ENCODE measurements around the gene GPC3.
"Not testable (repeated sequence)": the region's sequence is repeated elsewhere in the genome, so short reads cannot be mapped to it uniquely, and the experiment has no call there.

DNA sequence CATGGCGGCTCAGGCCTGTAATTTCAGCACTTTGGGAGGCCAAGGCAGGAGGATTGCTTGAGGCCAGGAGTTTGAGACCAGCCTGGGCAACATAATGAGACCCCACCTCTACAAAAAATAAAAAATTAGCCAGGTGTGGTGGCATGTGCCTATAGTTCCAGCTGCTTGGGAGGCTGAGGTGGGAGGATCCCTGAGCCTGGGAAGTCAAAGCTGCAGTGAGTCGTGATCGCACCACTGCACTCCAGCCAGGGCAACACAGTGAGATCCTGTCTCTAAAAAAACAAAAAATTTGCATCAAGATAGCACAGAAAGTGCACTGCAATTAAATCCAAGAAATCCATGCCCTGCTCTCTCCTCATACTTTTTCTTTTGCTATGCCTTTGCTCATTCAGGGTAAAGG lies 458.6 kb downstream of the GPC3 start:
- TF ChIP-seq, protein P1, sequence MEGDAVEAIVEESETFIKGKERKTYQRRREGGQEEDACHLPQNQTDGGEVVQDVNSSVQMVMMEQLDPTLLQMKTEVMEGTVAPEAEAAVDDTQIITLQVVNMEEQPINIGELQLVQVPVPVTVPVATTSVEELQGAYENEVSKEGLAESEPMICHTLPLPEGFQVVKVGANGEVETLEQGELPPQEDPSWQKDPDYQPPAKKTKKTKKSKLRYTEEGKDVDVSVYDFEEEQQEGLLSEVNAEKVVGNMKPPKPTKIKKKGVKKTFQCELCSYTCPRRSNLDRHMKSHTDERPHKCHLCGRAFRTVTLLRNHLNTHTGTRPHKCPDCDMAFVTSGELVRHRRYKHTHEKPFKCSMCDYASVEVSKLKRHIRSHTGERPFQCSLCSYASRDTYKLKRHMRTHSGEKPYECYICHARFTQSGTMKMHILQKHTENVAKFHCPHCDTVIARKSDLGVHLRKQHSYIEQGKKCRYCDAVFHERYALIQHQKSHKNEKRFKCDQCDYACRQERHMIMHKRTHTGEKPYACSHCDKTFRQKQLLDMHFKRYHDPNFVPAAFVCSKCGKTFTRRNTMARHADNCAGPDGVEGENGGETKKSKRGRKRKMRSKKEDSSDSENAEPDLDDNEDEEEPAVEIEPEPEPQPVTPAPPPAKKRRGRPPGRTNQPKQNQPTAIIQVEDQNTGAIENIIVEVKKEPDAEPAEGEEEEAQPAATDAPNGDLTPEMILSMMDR (conservative IDR thresholded peaks at IDR 0.05; ENCODE audit: low read depth in 2 of 2) = not testable (repeated sequence)
- TF ChIP-seq EZH2 (IDR thresholded peaks at IDR 0.05; ENCODE audit: low read depth, unreplicated experiment); NANOG (IDR thresholded peaks at IDR 0.05; ENCODE audit: borderline replicate concordance); CREB1 (CRISPR knock-in tag; IDR thresholded peaks at IDR 0.05; ENCODE audit: low read depth); ZNF331 (CRISPR knock-in tag; IDR thresholded peaks at IDR 0.05; ENCODE audit: low read depth); EZH2phosphoT487 (IDR thresholded peaks at IDR 0.05; ENCODE audit: unreplicated experiment); POLR2AphosphoS5 (IDR thresholded peaks at IDR 0.05; ENCODE audit: low read depth); JUNB (IDR thresholded peaks at IDR 0.05; ENCODE audit: unreplicated experiment): not testable (repeated sequence)
- TF ChIP-seq, protein P2, sequence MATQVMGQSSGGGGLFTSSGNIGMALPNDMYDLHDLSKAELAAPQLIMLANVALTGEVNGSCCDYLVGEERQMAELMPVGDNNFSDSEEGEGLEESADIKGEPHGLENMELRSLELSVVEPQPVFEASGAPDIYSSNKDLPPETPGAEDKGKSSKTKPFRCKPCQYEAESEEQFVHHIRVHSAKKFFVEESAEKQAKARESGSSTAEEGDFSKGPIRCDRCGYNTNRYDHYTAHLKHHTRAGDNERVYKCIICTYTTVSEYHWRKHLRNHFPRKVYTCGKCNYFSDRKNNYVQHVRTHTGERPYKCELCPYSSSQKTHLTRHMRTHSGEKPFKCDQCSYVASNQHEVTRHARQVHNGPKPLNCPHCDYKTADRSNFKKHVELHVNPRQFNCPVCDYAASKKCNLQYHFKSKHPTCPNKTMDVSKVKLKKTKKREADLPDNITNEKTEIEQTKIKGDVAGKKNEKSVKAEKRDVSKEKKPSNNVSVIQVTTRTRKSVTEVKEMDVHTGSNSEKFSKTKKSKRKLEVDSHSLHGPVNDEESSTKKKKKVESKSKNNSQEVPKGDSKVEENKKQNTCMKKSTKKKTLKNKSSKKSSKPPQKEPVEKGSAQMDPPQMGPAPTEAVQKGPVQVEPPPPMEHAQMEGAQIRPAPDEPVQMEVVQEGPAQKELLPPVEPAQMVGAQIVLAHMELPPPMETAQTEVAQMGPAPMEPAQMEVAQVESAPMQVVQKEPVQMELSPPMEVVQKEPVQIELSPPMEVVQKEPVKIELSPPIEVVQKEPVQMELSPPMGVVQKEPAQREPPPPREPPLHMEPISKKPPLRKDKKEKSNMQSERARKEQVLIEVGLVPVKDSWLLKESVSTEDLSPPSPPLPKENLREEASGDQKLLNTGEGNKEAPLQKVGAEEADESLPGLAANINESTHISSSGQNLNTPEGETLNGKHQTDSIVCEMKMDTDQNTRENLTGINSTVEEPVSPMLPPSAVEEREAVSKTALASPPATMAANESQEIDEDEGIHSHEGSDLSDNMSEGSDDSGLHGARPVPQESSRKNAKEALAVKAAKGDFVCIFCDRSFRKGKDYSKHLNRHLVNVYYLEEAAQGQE (IDR thresholded peaks at IDR 0.05; ENCODE audit: unreplicated experiment) = not testable (repeated sequence)

Measured in GM23338 (cell line).